Frontal cortex (tissue), 4 donors: ENCODE data around the gene RORB. TPM values are rescaled to one million over a fixed set of nuclear protein-coding genes. Genes with fewer than 3 reads are reported as not detected.
A peak's percentile ranks its signal among the peaks of the same experiment; 100 is the strongest.
"Not testable (repeated sequence)": the region's sequence is repeated elsewhere in the genome, so short reads cannot be mapped to it uniquely, and the experiment has no call there.

Experiments used
- DNase-seq, 2 donors: peaks; one replicate each; pipeline ENCODE4 v3.0.0; 2012; ENCODE audit warnings: low spot score in 2 of 2
- FAIRE-seq: peaks from 2 replicates; lab custom pipeline; 2012; peaks lifted over from hg19 to GRCh38; lab: Jason Lieb, UNC
- total RNA-seq: library from RNA; depleted of rRNA; stranded (reverse); fragments of >200 nt; gene quantifications from one replicate; pipeline ENCODE4 v1.2.3, GENCODE V29; 2014
- donor health status: control.
- donor health status: control.
- donor health status: control.

Gene RORB
- total RNA-seq, 1 donor from 2014 or later: 42.8 TPM

DNA sequence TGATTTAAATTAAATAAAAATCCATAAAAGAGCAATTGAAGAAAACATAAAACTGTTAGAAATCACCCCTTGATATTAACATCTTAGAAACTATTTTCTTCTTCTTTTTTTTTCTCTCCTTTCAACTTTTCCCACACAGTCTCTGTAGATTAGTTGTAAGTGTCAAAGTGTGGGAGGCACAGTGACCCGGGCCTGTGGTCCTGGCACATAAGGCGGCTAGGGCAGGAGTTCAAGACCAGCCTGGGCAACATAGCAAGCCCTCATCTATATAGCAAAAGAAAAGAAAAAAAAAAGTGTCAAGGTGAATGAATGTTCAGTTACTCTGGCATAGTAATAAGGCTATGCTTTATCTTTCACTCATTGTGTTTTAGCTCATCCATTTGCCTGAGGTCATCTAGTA, 14.2 kb downstream of the RORB start:
- FAIRE-seq (no peak), DNase-seq (no peak)

DNA sequence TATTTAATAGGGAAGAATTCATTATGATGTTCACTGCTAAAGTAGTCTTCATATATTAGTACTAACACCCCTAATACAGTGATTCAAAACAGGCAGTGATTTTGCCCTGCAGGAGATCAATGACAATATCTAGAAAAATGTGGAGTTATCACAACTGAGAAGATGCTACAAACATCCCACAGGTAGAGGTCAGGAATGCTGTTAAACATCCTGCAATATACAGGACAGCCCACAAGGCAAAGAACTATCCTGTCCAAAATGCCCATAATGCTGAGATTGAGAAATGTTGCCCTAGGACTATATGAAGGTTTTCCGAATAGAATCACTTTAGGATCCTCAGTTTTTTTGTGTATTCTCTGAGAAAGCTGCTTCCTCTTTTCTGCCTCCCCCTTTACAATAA, 15.3 kb downstream of the RORB start:
- DNase-seq: no peak
- FAIRE-seq: no peak

DNA sequence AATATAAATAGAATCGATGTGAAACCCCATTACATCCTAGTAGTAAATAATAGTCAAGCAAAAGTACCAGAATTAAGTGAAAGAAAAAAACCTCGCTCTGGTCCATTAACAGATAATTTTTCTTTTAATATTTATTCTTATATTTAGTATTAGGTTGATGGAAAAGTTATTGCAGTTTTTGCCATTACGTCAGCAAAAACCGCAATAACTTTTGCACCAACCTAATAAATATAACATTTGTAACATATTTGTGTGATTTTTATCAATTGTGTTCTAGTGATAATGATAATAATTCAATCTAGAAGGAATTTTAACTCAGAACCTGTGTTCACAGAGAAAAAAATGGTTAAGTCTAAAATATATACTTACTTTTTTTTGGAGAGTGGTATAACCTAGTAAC, 16.1 kb downstream of the RORB start:
- FAIRE-seq (no peak), DNase-seq (no peak)

DNA sequence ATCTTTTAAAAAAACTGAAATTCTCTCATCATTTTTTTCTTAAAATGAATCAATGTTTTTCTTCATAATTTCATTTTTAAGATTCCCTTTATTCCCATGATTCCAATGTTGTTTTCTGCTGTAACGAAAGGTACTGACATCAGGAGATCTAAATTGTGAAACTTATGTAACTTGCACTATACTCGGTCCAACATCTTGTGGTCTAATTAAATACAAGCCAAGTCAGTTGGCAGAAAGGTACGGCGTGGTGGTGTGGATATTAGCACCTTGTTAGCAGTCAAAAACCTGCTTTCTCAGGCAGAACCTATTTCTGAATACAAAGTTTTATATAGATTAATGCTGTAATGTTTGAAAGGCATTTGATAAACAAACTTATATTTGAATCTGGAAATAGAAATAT, 20.1 kb downstream of the RORB start:
- FAIRE-seq (no peak), DNase-seq (no peak)

DNA sequence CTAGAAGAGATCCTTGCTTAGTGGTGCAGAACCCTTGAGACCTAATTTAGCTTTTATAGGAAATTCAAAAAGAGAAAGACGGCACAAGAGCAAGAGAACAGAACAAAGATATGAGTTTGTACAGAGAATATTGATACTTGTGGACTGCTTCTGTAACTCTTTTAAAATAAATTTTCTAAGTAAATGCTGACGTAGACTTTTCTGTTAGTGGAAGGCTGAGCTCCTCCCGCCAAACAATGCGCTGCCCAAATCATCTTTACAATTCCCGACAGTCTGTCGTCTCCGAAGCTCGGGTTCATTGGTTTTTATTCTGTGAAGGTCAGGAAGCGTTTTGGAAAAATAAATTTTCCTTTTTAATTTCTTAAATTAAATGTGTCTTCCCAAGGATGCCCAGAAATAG, 22.3 kb downstream of the RORB start:
- DNase-seq (no peak), FAIRE-seq (no peak)

DNA sequence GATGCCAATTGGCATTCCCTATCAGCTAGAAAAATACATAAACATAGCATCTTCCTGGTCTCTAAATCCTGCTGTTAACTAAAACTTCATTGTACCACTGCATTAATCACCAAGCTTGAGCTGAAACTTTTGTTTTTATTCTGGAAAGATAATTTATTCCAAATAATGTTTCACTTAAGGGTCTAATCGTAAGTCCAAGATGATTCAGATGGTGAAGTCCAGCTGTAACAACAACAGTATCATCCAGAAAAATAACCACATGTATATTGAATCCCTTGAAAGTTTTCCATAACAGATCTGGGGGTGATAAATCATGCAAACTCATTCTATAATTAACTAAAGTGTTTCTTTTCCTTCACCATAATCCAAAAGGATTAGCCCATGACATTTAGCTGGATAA, 23.9 kb downstream of the RORB start:
- DNase-seq: no peak
- FAIRE-seq: no peak

DNA sequence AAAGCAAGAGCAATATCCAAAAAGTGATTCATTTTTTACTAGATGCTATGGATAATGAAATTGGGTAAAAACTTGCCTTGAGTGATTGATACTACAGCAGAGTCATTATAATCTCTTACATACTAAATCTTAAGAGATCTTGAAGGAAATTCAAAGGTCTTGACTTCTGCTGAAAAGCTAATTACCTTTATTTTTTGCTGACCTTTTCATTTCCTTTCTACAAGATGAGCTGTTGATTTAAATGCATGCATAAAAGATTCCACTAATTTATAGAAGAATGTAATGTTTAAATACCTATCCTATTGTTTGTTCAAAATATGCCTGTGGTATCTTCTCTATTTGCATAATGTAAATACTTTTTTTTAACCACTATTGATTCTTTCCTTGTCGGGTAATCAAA, 27.2 kb downstream of the RORB start:
- FAIRE-seq: no peak
- no peak for DNase-seq

DNA sequence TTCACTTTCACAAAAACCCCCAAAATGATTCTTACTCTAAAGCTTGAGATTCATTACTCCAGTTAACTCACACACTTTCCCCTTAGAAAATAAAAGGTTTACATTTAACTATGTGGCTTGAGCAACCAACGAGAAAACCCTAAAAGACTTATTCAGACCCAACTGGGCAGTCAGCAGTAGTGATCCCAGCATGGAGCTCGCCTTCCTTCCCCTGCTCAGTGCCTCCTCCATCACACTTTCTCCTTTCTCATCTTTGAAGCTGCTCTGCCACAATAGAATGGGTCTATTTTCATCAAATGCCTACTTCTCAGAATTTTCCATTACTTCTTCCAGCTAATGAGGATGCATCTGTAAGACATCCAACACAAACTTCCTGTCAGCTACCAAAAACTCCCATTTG, 29.1 kb downstream of the RORB start:
- DNase-seq (no peak), FAIRE-seq (no peak)

DNA sequence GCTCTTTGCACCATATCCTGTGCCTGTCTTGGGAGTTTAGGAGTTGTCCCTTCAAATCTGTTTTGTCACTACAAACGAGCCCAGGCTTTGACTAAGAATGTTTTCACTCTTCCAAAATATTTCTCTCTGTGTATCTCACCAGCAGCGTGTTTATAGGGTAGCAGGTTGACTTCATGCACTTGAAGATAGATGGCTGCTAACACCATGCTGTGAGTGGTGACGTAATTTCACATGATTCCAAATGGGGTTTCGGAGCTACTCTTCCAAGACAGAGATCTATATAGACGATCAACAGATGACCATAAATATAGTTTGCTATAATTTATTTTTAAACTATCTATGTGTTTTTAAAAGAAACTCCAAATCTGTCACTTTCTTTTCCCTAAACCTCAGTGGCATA, 30.6 kb downstream of the RORB start:
- DNase-seq: no peak
- FAIRE-seq: no peak

DNA sequence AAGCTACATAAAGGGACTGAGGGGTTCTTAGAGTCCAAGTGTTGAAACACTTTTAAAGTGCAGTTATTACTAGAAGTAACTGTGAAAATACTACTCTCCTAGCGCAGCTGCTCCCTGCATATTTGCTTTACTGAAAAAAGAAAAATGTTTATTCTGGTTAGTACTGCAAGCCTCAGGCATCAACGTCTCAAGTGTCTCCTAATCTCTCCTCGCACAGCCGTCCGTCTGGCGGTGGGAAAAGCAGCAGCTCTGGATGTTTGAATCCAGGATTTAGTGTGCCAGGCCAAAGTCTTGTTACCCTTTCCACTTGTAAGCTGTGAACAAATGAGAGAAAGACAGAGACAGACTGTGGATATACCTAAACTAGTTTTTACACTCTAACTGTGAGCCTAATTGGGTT, 31.1 kb downstream of the RORB start:
- no peak for FAIRE-seq

DNA sequence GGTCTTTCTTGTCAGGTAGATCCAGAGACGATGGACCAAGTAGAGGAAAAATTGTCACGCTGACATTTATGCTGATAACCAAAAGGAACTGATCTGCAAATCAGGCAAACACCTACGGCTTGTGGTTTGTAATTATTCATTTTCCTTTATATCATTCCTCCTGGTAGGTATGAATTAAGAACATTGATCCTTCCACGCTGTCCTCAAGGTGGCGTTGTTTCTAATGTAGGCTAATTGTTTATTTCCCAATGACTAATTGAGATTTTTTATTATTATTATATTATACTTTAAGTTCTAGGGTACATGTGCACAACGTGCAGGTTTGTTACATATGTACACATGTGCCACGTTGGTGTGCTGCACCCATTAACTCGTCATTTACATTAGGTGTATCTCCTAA, 33.3 kb downstream of the RORB start:
- FAIRE-seq, DNase-seq: not testable (repeated sequence)

More for the DNA sequence above, 31.1 kb downstream of the RORB start:
- DNase-seq: no peak

DNA sequence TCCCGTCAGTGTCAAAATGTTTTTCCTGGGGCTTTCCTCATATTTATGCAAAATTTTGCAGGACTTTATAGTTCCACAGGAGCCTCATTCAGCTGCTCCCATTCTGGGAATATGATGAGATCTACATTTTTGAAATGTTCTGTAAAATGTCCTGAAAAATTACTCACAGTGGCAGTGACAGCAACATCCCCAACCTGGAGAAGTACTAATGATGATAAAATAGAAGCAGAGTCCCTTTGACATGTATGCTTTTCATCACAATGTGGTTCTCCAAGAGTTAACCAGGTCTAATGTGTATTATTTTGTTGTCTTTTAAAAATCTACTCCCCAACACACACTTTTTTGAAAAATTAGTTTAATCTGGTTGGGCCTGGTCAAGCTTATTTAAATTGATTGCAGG, 36.1 kb downstream of the RORB start:
- DNase-seq: no peak
- FAIRE-seq: no peak

DNA sequence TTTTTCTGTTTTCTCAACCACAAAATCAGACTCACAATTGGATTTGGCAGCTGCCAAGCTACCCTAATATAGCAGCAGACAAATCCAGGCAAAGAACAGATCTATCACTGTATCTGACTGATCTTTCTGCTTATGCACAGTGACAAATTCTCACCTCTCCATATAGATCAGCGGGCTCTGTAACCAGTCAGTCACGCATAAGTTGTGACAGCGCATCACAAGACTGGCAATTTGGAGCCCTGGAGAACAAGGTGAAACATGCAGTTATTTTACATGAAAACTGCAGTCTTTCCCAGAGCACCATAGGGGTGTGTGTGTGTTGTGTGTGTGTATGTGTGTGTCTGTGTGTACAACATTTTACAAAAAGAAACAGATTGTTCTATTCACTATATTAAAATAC, 37.7 kb downstream of the RORB start:
- DNase-seq (no peak), FAIRE-seq (no peak)

DNA sequence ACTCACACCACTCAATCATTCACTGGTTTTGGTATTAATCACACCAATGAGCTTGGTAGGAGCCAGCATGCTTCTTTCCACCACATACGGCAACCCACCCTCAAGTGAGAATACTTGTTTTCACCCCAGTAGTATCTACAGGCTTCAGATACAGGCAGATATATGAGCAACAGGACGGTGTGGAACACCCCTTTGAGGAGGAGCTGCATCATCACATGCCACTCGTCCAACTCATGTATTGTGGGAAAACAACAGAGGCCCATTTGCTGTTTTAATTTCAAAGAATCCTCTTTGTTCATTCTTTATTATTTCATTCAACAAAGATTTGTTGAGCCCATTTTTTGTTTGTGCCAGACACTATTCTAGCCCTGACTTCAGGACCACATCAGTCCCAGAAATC, 46.0 kb downstream of the RORB start:
- no peak for FAIRE-seq
- no peak for DNase-seq

DNA sequence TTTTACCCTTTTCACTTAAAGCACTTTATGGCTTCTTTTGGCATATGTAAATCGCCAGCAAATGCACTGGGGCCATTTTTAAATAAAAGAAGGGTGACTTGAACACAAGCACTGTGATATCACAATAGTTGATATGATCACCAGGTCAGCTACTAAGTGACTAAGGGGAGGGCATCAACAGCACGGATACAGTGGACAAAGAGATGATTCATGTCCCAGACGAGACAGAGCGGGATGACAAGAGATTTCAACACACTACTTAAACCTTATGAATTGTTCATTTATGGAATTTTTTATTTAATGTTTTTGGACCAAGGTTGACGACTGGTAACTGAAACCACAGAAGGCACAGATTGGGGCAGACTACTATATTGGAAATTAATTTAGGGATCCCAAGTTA, 54.1 kb downstream of the RORB start:
- FAIRE-seq (no peak), DNase-seq (no peak)

DNA sequence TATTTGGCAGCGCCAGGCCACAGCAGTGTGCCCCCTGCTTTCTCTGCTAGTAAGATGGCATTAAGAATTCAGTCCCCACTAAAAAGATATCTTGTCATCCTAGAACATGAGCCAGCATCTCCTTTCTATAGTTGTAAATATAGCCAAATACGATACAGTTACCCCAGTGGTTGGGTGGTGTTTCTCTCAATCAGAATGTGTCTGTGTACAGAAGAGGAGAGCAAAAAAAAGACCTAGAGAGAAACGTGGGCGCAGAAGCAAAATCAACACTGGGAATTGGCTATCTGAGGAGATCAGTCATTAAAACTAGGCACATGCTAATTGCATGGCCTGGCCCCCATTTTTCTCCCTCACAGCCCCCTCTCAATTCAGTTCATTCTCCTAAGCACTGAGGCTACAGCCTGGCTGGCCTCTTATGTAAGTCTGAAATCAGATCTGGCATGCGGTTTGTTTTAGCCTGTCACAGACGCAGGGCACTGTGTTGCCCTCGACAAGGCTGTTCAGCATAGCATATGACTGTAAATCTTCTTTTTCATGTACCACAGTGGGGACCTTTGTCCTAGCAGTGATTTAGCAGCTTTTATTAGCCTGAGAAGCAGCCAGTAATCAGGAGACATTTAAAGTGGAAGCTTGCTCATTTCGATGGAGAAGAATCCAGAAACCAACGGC, 57.8 kb downstream of the RORB start:
- no peak for FAIRE-seq
- DNase-seq: peak in 1 of 2 donors; percentile 5

DNA sequence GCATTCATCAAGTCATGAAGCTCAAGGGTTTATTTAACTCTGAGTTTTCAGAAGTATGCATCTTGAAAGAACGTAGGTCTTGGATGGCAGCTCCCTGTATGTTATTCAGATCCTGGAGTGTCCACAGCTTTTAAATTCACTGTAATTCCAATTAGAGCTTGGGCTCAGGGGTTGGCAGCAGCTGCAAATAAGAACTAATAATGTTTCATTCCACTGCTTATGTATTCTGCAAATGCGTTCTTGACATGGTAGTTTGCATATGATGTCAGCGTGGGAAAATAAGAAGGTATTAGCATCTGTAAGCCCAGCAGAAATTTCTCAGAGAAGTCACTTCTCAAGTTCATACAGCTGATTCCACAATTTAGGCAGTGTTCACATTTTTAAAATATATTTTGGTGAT, 58.4 kb downstream of the RORB start:
- FAIRE-seq (no peak), DNase-seq (no peak)

DNA sequence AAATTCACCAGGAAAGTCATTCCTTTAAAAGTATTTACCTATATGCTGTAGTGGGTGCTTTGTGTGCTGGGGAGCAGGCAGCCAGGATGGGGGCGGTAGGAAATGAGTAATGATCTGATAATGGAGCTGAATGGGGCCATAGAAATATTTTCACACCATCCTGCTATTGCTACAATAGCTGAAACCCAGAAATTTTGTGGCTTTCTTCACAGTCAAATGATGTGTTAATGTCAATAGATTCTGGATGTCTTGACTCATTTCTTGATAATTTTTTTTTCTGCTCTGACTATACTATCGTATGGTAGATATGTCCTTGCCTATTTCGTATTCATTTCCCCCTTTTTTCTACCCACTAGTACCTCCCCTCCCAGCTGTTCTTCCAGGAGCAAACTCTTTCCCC, 59.5 kb downstream of the RORB start:
- no peak for DNase-seq

DNA sequence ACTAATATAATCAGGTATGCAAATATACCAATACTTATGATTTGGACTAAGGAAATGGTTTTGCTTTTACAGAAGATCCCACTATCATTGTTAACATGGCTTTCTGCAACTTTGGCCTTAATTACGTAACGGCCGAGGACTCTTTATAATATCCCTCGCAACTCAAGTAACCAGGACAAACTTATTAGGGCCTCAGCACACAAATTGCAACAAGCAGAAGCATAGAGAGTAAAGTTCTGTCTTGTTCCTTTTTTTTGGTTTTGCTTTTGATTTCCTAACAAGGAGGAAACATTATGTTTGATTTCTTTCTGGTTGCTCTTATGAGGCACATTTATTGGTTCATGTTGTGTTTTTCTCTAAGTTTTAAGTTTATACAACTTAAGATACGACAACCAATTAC, 60.4 kb downstream of the RORB start:
- no peak for DNase-seq
- FAIRE-seq: peak; percentile 24

More for the DNA sequence above, 59.5 kb downstream of the RORB start:
- no peak for FAIRE-seq

DNA sequence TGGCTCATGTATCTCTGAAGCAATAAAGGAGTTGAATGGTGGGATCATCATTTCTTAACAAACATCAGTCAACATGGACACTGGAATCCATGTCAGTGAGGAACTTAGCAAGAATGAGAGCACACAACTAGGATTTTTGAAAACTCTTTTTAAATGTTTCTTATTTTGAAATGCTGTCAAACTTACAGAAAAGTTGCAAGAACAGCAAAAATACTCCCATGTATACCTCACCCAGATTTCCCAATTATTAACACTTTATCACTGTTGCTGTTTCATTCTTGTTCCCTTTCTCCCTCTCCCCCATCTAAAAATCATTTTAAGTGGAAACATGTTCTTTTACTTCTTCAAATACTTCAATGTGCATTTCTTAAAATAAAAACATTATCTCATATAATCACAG, 65.5 kb downstream of the RORB start:
- FAIRE-seq (no peak), DNase-seq (no peak)

DNA sequence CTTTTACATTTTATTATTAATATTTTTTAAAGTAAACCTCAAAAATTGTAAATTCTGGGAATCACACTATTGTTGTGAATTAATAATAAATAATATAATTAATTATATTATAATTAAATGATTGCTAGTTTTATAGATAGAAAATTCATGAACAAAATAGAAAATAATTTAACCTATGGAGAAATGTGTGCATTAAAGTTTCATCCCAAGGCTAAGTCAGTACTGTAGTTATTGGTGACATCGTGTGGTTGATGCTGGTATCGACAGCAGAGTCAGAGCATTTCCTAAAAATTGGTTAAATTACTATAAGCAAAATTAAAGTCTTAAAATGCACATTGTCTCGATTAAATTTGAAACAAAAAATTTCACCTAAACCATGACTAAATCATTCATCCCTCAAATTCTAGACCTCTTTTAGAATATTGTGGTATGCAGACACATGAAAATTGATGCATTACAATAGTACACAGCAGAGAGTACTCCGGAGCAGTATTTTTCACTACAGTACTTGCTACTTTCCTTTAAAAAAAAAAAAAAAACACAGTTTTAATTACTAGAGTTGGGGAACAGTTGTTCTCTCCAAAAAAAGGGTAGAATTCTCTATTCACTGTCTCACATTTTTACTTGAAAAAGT, 73.9 kb downstream of the RORB start:
- FAIRE-seq: peak; percentile 97

DNA sequence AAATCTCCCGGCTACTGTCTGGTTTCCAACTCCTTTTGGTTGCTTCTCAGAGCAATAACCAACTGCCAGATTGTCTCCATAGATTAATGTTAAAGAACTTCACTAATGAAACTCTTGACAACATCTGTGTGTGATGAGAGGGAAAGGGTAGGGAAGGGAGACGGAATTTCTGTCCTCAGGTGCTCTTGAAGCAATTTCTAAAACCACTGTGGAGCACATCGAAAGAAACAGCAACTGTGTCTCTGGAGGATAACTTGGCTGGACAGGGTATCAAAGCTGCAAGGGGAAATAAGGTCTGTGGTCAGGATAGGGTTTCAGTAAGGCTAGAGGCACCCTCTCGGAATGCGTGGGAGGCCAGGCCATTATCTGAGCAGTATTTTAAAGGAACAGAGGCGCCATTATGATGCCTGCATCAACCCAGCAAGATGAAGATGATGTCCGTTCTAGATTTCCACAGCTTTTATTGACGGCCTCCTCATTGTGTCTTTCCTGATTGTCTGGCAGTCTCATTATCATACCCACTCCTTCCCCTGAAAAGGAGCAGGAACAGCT, 76.6 kb downstream of the RORB start:
- no peak for FAIRE-seq
- no peak for DNase-seq

More for the DNA sequence above, 73.9 kb downstream of the RORB start:
- DNase-seq: peak; percentile 4 to 14
